Hepatocyte (in vitro differentiated cells): ENCODE data around the gene DYNLRB2.

Experiments used
- EZH2 ChIP-seq: fragments of 200-600 bp; sonication (generic); IDR thresholded peaks from 2 replicates; pipeline ENCODE4 v1.6.1; 2016; ENCODE audit warnings: antibody characterized with exemption, mild to moderate bottlenecking, borderline replicate concordance
- TF ChIP-seq, protein P1 (sequence below): fragments of 200-600 bp; sonication (generic); IDR thresholded peaks from 2 replicates; pipeline ENCODE4 v1.5.1; 2016; ENCODE audit warnings: antibody characterized with exemption, mild to moderate bottlenecking; ENCODE audit not compliant: poor library complexity

DNA sequence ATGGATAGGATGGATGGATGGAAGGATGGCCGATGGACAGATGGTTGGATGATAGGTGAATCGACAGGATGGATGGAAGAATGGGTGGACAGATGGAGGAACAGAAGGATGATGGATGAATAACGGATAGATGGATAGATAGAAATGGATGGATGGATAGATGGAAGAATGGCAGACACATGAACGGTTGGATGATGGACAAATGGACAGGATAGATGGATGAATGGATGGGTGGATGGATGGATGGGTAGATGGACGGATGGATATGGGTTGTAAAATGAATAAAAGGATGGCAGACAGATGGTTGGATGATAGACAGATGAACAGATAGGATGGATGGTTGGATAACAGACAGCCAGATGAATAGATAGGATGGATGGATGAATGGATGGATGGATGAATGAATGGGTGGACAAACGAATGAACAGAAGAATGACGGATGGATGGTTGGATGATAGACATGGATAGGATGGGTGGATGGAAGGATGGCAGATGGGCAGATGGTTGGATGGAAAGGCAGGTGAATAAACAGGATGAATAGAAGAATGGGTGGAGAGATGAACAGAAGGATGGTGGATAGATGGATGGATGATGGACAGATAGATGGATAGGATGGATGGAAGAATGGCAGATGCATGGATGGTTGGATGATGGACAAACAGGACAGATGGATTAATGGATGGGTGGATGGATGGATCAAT is 55.9 kb downstream of the DYNLRB2 start:
- TF ChIP-seq, protein P1, sequence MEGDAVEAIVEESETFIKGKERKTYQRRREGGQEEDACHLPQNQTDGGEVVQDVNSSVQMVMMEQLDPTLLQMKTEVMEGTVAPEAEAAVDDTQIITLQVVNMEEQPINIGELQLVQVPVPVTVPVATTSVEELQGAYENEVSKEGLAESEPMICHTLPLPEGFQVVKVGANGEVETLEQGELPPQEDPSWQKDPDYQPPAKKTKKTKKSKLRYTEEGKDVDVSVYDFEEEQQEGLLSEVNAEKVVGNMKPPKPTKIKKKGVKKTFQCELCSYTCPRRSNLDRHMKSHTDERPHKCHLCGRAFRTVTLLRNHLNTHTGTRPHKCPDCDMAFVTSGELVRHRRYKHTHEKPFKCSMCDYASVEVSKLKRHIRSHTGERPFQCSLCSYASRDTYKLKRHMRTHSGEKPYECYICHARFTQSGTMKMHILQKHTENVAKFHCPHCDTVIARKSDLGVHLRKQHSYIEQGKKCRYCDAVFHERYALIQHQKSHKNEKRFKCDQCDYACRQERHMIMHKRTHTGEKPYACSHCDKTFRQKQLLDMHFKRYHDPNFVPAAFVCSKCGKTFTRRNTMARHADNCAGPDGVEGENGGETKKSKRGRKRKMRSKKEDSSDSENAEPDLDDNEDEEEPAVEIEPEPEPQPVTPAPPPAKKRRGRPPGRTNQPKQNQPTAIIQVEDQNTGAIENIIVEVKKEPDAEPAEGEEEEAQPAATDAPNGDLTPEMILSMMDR: no peak
- TF ChIP-seq EZH2: no peak
